PC-9 (cell line): Measurements from ENCODE around the gene MACROD2. TPM values are rescaled to one million over a fixed set of nuclear protein-coding genes. Genes with fewer than 3 reads are reported as not detected.

Experiments
- BruUV-seq: library from RNA; stranded (reverse); fragments of 400-500 nt; replicated peaks from 2 replicates; lab custom pipeline; 2021; lab: Mats Ljungman, UMichigan
- CTCF ChIA-PET: fragments of 300-600 bp; sonication (Branson Sonifier 250); formaldehyde crosslinking; loops from one replicate; lab custom pipeline; 2022; ENCODE audit warnings: antibody characterized with exemption; lab: Charles Lee
- POLR2A ChIA-PET: fragments of 300-600 bp; sonication (Branson Sonifier 250); formaldehyde crosslinking; loops from one replicate; lab custom pipeline; 2022; ENCODE audit warnings: antibody characterized with exemption; ENCODE audit not compliant: unreplicated experiment; lab: Charles Lee
- DNase-seq, 2 experiments: peaks; one replicate each; pipeline versions ENCODE4 v3.0.0 to v3.0.0-alpha.2; 2015 to 2022; ENCODE audit warnings: mixed read lengths in 1 of 2
- H2AFZ ChIP-seq: fragments of 200-600 bp; sonication (generic); 2 replicates; pipeline ENCODE4 v1.8.1; 2017; ENCODE audit warnings: antibody characterized with exemption
- H3F3A ChIP-seq: fragments of 200-600 bp; sonication (generic); 2 replicates; pipeline ENCODE4 v1.8.1; 2017; ENCODE audit warnings: antibody characterized with exemption, mild to moderate bottlenecking, low read depth; ENCODE audit not compliant: insufficient read depth
- H3K27ac ChIP-seq: fragments of 200-600 bp; sonication (generic); 2 replicates; pipeline ENCODE4 v1.6.1; 2016; ENCODE audit warnings: mixed run types
- H3K27me3 ChIP-seq: fragments of 200-600 bp; sonication (generic); 2 replicates; pipeline ENCODE4 v1.6.1; 2016; ENCODE audit warnings: low read depth, mixed run types; ENCODE audit not compliant: insufficient read depth
- H3K36me3 ChIP-seq: fragments of 200-600 bp; sonication (generic); 2 replicates; pipeline ENCODE4 v1.6.1; 2016; ENCODE audit warnings: low read depth, mixed run types
- H3K4me1 ChIP-seq: fragments of 200-600 bp; sonication (generic); replicated peaks from 2 replicates; pipeline ENCODE4 v1.6.1; 2016; ENCODE audit warnings: mixed run types; ENCODE audit not compliant: insufficient read depth
- H3K4me2 ChIP-seq: fragments of 200-600 bp; sonication (generic); 2 replicates; pipeline ENCODE4 v1.6.1; 2017; ENCODE audit warnings: mixed run types
- H3K4me3 ChIP-seq: fragments of 200-600 bp; sonication (generic); 2 replicates; pipeline ENCODE4 v1.6.1; 2016; ENCODE audit warnings: mixed run types
- H3K79me2 ChIP-seq: fragments of 200-600 bp; sonication (generic); 2 replicates; pipeline ENCODE4 v1.6.1; 2017; ENCODE audit warnings: low read depth, mixed run types
- H3K9me2 ChIP-seq: fragments of 200-600 bp; sonication (generic); 2 replicates; pipeline ENCODE4 v1.8.1; 2017; ENCODE audit warnings: mild to moderate bottlenecking; ENCODE audit not compliant: insufficient read depth
- H3K9me3 ChIP-seq: fragments of 200-600 bp; sonication (generic); 2 replicates; pipeline ENCODE4 v1.8.1; 2016; ENCODE audit warnings: low read depth; ENCODE audit not compliant: insufficient read depth
- H4K20me1 ChIP-seq: fragments of 200-600 bp; sonication (generic); 2 replicates; pipeline ENCODE4 v1.8.1; 2017; ENCODE audit not compliant: insufficient read depth
- EZH2 ChIP-seq: fragments of 200-600 bp; sonication (generic); IDR thresholded peaks from 2 replicates; pipeline ENCODE4 v1.8.0; 2017; ENCODE audit warnings: antibody characterized with exemption, low read depth
- intact Hi-C: fragments of 100-400 bp; cut with micrococcal nuclease; formaldehyde crosslinking; loops from one replicate; pipeline ENCODE4 v1.10.0; 2022; ENCODE audit not compliant: unreplicated experiment
- total RNA-seq: library from RNA; stranded (reverse); gene quantifications from 2 replicates; pipeline ENCODE4 v1.2.3, GENCODE V29; 2021
- TF ChIP-seq, protein P1 (sequence below): fragments of 200-600 bp; sonication (generic); conservative IDR thresholded peaks from 2 replicates; pipeline ENCODE4 v1.6.1; 2017; ENCODE audit warnings: mixed run types, antibody characterized with exemption, mild to moderate bottlenecking, moderate library complexity

MACROD2 gene
- total RNA-seq, 1 experiment from 2014 or later, result 11.4 TPM

DNA sequence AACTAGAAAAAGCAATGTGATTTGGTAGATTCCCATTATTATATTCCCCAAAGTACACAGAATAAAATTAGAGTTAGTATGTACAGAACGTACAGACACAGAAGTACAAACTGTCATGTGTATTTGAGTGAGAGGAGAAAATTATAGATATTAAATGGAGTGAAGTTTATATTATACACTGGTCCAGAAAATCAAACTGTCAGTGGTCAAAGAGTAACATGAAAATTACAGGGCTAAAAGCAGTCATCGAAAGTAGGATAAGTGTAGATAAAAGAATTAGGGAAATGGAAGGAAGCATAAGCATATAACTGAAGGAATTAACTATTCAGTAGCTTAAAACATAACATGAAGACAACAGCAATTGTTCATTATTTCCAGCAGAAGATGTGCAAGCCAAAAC is 35.2 kb upstream of the MACROD2 start:
- H3K27me3 ChIP-seq, result no peaks in the 10 kb centered on the region

DNA sequence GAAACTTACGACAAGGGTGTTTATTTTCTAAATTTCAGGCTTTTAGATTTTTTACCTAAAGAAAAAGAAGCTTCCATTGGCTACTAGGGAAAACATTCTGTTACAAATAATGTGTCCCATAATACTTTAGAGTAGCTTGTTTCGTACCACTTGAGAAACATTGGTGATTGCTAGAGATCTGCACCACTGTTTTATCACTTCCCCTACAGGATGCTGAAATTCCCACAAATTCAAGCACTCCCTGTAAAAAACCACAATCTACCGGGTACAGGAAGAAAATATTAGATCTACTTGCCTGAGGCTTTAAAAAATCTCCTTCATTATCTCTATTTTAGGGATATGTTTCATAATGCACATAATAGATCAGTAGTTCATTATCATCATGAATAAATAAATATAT is 34.8 kb upstream of the MACROD2 start:
- Histone ChIP-seq H3K4me2 (no peak overlapping the region), H4K20me1 (no peaks in the 10 kb centered on the region), H3K27me3 (no peaks in the 10 kb centered on the region), H3K4me1 (no peaks in the 10 kb centered on the region), H3F3A (no peaks in the 10 kb centered on the region), H3K79me2 (no peaks in the 10 kb centered on the region), H3K4me3 (no peak overlapping the region), H2AFZ (no peak overlapping the region), H3K9me3 (no peaks in the 10 kb centered on the region), H3K36me3 (no peaks in the 10 kb centered on the region), H3K9me2 (no peaks in the 10 kb centered on the region), H3K27ac (no peak overlapping the region)
- no TSS peak for BruUV-seq
- intact Hi-C loops, result no loop called here
- ChIA-PET POLR2A (interaction anchor here (0.5 kb wide), 1 partner anchor 90 kb away, joined by 5 read pairs; no protein-coding TSS in a partner anchor), CTCF (no interaction called here)
- no peak for DNase-seq
- TF ChIP-seq EZH2, result no peak
- TF ChIP-seq, protein P1, sequence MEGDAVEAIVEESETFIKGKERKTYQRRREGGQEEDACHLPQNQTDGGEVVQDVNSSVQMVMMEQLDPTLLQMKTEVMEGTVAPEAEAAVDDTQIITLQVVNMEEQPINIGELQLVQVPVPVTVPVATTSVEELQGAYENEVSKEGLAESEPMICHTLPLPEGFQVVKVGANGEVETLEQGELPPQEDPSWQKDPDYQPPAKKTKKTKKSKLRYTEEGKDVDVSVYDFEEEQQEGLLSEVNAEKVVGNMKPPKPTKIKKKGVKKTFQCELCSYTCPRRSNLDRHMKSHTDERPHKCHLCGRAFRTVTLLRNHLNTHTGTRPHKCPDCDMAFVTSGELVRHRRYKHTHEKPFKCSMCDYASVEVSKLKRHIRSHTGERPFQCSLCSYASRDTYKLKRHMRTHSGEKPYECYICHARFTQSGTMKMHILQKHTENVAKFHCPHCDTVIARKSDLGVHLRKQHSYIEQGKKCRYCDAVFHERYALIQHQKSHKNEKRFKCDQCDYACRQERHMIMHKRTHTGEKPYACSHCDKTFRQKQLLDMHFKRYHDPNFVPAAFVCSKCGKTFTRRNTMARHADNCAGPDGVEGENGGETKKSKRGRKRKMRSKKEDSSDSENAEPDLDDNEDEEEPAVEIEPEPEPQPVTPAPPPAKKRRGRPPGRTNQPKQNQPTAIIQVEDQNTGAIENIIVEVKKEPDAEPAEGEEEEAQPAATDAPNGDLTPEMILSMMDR, result no peak

More for the DNA sequence above, 35.2 kb upstream of the MACROD2 start:
- BruUV-seq, result no TSS peak
- CTCF ChIA-PET, result no interaction called here
- no peak for DNase-seq
- Histone ChIP-seq H4K20me1 (no peaks in the 10 kb centered on the region), H3K27ac (no peak overlapping the region), H2AFZ (no peak overlapping the region), H3K79me2 (no peaks in the 10 kb centered on the region), H3F3A (no peaks in the 10 kb centered on the region), H3K4me1 (no peaks in the 10 kb centered on the region), H3K4me2 (no peak overlapping the region), H3K4me3 (no peak overlapping the region), H3K9me2 (no peaks in the 10 kb centered on the region), H3K9me3 (no peaks in the 10 kb centered on the region), H3K36me3 (no peaks in the 10 kb centered on the region)
- POLR2A ChIA-PET, result interaction anchor here (0.5 kb wide), 1 partner anchor 90 kb away, joined by 5 read pairs; no protein-coding TSS in a partner anchor
- intact Hi-C loops, result no loop called here
- TF ChIP-seq, protein P1, result no peak
- TF ChIP-seq EZH2, result no peak

DNA sequence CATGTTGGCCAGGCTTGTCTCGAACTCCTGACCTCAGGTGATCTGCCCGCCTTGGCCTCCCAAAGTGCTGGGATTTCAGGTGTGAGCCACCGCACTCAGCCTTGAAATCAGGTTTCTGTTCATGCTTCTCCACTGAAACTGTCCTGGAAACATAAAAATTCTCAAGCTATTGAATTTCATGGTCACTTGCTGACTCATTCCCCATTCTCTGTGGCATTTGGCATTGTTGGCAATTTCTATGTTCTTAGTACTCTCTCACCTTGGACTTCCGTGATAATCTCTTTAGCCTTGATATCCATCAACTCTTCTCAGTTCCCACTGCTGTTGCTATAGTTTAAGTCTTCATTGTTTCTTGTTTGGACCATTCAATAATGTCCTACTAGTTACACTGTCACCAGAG is 11.1 kb upstream of the MACROD2 start:
- Histone ChIP-seq H3K27me3 (no peaks in the 10 kb centered on the region), H3K27ac (peak overlapping the region; percentile 71), H4K20me1 (no peaks in the 10 kb centered on the region), H3K4me3 (no peak overlapping the region), H3K4me1 (peaks cover 8% of the 10 kb centered on the region; the same call in 1 of the 2 replicates), H3K36me3 (no peaks in the 10 kb centered on the region), H3F3A (peaks cover 6% of the 10 kb centered on the region; the same call in 1 of the 2 replicates), H3K79me2 (no peaks in the 10 kb centered on the region), H3K9me2 (no peaks in the 10 kb centered on the region), H3K4me2 (no peak overlapping the region), H2AFZ (no peak overlapping the region), H3K9me3 (peaks cover 4% of the 10 kb centered on the region)
- POLR2A ChIA-PET, result no interaction called here
- CTCF ChIA-PET, result no interaction called here
- intact Hi-C loops, result no loop called here
- no TSS peak for BruUV-seq
- TF ChIP-seq, protein P1, result no peak
- TF ChIP-seq EZH2, result no peak
- peak; percentile 25 to 73 for DNase-seq
